Uterus (tissue), 4 donors: ENCODE results near the gene PRKCE. TPM values are rescaled to one million over a fixed set of nuclear protein-coding genes. Genes with fewer than 3 reads are reported as not detected.

ENCODE experiments used
- DNase-seq, 2 donors: peaks; one replicate each; pipeline ENCODE4 v3.0.0-alpha.2; 2019 to 2020
- H3K27ac ChIP-seq, 2 donors: fragments of 200-600 bp; sonication (generic); 1 replicate in 1 of 2; 2 replicates in 1 of 2; pipeline ENCODE4 v1.5.1; 2016 to 2018
- H3K27me3 ChIP-seq, 2 donors: fragments of 200-600 bp; sonication (generic); one replicate each; pipeline ENCODE4 v1.5.1; 2018 to 2019; ENCODE audit warnings: control low read depth in 1 of 2
- H3K36me3 ChIP-seq, 2 donors: fragments of 200-600 bp; sonication (generic); one replicate each; pipeline ENCODE4 v1.5.1; 2019; ENCODE audit warnings: control low read depth in 1 of 2
- H3K4me1 ChIP-seq, 2 donors: fragments of 200-600 bp; sonication (generic); one replicate each; pipeline ENCODE4 v1.5.1; 2018 to 2019; ENCODE audit warnings: control low read depth in 1 of 2
- H3K4me3 ChIP-seq, 2 donors: fragments of 200-600 bp; sonication (generic); 1 replicate in 1 of 2; 2 replicates in 1 of 2; pipeline ENCODE4 v1.5.1; 2018 to 2019; ENCODE audit warnings: mild to moderate bottlenecking in 1 of 2
- H3K9me3 ChIP-seq, 2 donors: fragments of 200-600 bp; sonication (generic); one replicate each; pipeline ENCODE4 v1.5.1; 2019; ENCODE audit warnings: control low read depth in 1 of 2
- CTCF ChIP-seq, 4 experiments: fragments of 200-600 bp in 2 of 4; fragments of 450-650 bp in 2 of 4; sonication (generic) in 2 of 4; IDR thresholded peaks; one replicate each; pipeline ENCODE4 v1.5.1; 2016 to 2019; ENCODE audit warnings: antibody characterized with exemption in 4 of 4, mild to moderate bottlenecking in 2 of 4, moderate library complexity in 1 of 4
- POLR2A ChIP-seq, 2 donors: fragments of 450-650 bp; IDR thresholded peaks; one replicate each; pipeline ENCODE4 v1.6.1; 2016; ENCODE audit warnings: antibody characterized with exemption in 2 of 2, mild to moderate bottlenecking in 1 of 2, moderate library complexity in 1 of 2
- intact Hi-C: fragments of 100-400 bp; cut with DNase I; formaldehyde crosslinking; loops from one replicate; pipeline ENCODE4 v1.15.1; 2023; ENCODE audit warnings: low total_unique reads
- total RNA-seq, 4 donors: library from RNA; depleted of rRNA in 3 of 4; stranded (reverse); fragments of >200 nt in 3 of 4; gene quantifications; one replicate each; pipeline versions ENCODE4 v1.1.0 to v1.2.4, GENCODE V29; 2014 to 2023
- donor health status: DM: yes; HTN: yes; CAD: no.

Gene PRKCE
- total RNA-seq, 4 donors from 2014 or later = 3.8 to 47.6 (median 14.2) TPM

- no peak for DNase-seq
- Histone ChIP-seq H3K27ac (no peak overlapping the region), H3K27me3 (no peaks in the 10 kb centered on the region), H3K4me1 (no peaks in the 10 kb centered on the region), H3K9me3 (no peaks in the 10 kb centered on the region), H3K4me3 (no peak overlapping the region), H3K36me3 (no peaks in the 10 kb centered on the region)
- intact Hi-C loops = no loop called here
- TF ChIP-seq CTCF (IDR thresholded peaks at IDR 0.05) (no peak), POLR2A (IDR thresholded peaks at IDR 0.05) (no peak)
Measured at GRCh38 chr2:45782986-45783385, 131.5 kb downstream of the PRKCE start.

- no peak overlapping the region for H3K4me3 ChIP-seq
- TF ChIP-seq POLR2A (IDR thresholded peaks at IDR 0.05) (no peak), CTCF (IDR thresholded peaks at IDR 0.05) (no peak)
- no peaks in the 10 kb centered on the region for H3K36me3 ChIP-seq
- no peaks in the 10 kb centered on the region for H3K9me3 ChIP-seq
- no peak overlapping the region for H3K27ac ChIP-seq
- no peaks in the 10 kb centered on the region for H3K27me3 ChIP-seq
- intact Hi-C loops = no loop called here
- no peaks in the 10 kb centered on the region for H3K4me1 ChIP-seq
- no peak for DNase-seq
Measured at GRCh38 chr2:45786030-45786835, 134.8 kb downstream of the PRKCE start.

- H3K27ac ChIP-seq = no peak overlapping the region
- no peaks in the 10 kb centered on the region for H3K4me1 ChIP-seq
- no peaks in the 10 kb centered on the region for H3K27me3 ChIP-seq
- no peak overlapping the region for H3K4me3 ChIP-seq
- no peak for DNase-seq
- no peaks in the 10 kb centered on the region for H3K36me3 ChIP-seq
- intact Hi-C loops = no loop called here
- no peaks in the 10 kb centered on the region for H3K9me3 ChIP-seq
- TF ChIP-seq CTCF (IDR thresholded peaks at IDR 0.05) = no peak
- no peak for TF ChIP-seq POLR2A (IDR thresholded peaks at IDR 0.05)
Measured at GRCh38 chr2:45786836-45787357, 135.4 kb downstream of the PRKCE start.

- Histone ChIP-seq H3K27me3 (no peaks in the 10 kb centered on the region), H3K4me1 (no peaks in the 10 kb centered on the region), H3K27ac (no peak overlapping the region), H3K4me3 (no peak overlapping the region), H3K9me3 (no peaks in the 10 kb centered on the region), H3K36me3 (no peaks in the 10 kb centered on the region)
- no peak for TF ChIP-seq POLR2A (IDR thresholded peaks at IDR 0.05)
- no peak for TF ChIP-seq CTCF (IDR thresholded peaks at IDR 0.05)
- intact Hi-C loops = no loop called here
- no peak for DNase-seq
Measured at GRCh38 chr2:45788401-45788800, 136.9 kb downstream of the PRKCE start.

GRCh38 chr2:45789317-45789716 lies 137.8 kb downstream of the PRKCE start:
- no peak for DNase-seq
- Histone ChIP-seq H3K4me1 (peaks cover 0 to 8% of the 10 kb centered on the region in 2 donors), H3K27ac (no peak overlapping the region), H3K9me3 (no peaks in the 10 kb centered on the region), H3K36me3 (no peaks in the 10 kb centered on the region), H3K27me3 (no peaks in the 10 kb centered on the region), H3K4me3 (no peak overlapping the region)
- TF ChIP-seq CTCF (IDR thresholded peaks at IDR 0.05) = no peak
- no peak for TF ChIP-seq POLR2A (IDR thresholded peaks at IDR 0.05)
- intact Hi-C loops = no loop called here
